Measurements from ENCODE around the gene NF1. TPM values are rescaled to one million over a fixed set of nuclear protein-coding genes. Genes with fewer than 3 reads are reported as not detected.

The NF1 gene
- total RNA-seq, 1 experiment from 2014 or later: 62.4 TPM

GRCh38 chr17:31318851-31319661, 224.3 kb downstream of the NF1 start:
- CTCF ChIA-PET: interaction anchor here (0.7 kb wide), 1 partner anchor 304 kb away, joined by 4 read pairs; no protein-coding TSS in a partner anchor
- no peak overlapping the region for H3K4me3 ChIP-seq (ENCODE audit: low read depth, low read length)
- H3K27ac Mint-ChIP-seq (ENCODE audit: unreplicated experiment): no peak overlapping the region
- no peak for DNase-seq
- H3K4me3 Mint-ChIP-seq (ENCODE audit: unreplicated experiment): no peak overlapping the region
- intact Hi-C loops (cut with micrococcal nuclease; ENCODE audit: unreplicated experiment): no loop called here
- H3K27me3 Mint-ChIP-seq (ENCODE audit: insufficient read depth, unreplicated experiment): no peaks in the 10 kb centered on the region
- H3K4me1 Mint-ChIP-seq (ENCODE audit: low read depth, unreplicated experiment): peaks cover 9% of the 10 kb centered on the region
- H3K4me1 ChIP-seq: no peaks in the 10 kb centered on the region
- no peaks in the 10 kb centered on the region for H3K36me3 Mint-ChIP-seq (ENCODE audit: insufficient read depth, unreplicated experiment)
- H3K9me3 Mint-ChIP-seq (ENCODE audit: unreplicated experiment): no peaks in the 10 kb centered on the region
- TF ChIP-seq CTCF (IDR thresholded peaks at IDR 0.05; ENCODE audit: insufficient read depth in 1 of 2, low read depth in 1 of 2, low read length in 1 of 2, severe bottlenecking in 1 of 2, unreplicated experiment in 1 of 2): no peak
- H3K36me3 ChIP-seq (ENCODE audit: control insufficient read depth, insufficient read depth, low read length): no peaks in the 10 kb centered on the region; the same call in 1 of the 2 replicates
- POLR2A ChIA-PET: no interaction called here
- no TSS peak for BruUV-seq (replicated peaks)
- H3K27me3 ChIP-seq (replicated peaks; ENCODE audit: control insufficient read depth, insufficient read depth, low read length): no peaks in the 10 kb centered on the region
- H3K9me3 ChIP-seq: no peaks in the 10 kb centered on the region

DNA sequence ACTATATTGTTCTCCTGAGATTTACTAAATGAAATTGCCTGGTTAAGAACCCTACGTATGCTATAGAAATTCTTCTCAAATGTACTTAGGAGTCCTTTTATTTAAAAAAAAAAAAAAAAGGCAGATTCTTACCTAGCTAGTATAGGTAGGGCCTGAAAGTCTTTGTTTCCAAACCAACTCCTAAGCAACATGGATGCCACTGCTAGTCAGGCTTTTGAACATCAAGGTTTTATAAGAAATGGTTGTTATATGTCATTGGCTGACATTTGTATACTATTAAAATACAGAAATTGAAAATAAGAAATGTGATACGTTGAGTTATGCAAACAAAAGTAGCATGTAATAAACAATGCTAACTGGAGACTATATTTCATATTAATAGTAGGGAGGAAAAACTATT, 225.5 kb downstream of the NF1 start:
- no peak overlapping the region for H3K4me3 ChIP-seq (ENCODE audit: low read depth, low read length)
- no peaks in the 10 kb centered on the region for H3K9me3 Mint-ChIP-seq (ENCODE audit: unreplicated experiment)
- H3K4me1 Mint-ChIP-seq (ENCODE audit: low read depth, unreplicated experiment): peaks cover 9% of the 10 kb centered on the region
- TF ChIP-seq CTCF (IDR thresholded peaks at IDR 0.05; ENCODE audit: insufficient read depth in 1 of 2, low read depth in 1 of 2, low read length in 1 of 2, severe bottlenecking in 1 of 2, unreplicated experiment in 1 of 2): no peak
- no peak overlapping the region for H3K4me3 Mint-ChIP-seq (ENCODE audit: unreplicated experiment)
- no peak for DNase-seq
- intact Hi-C loops (cut with micrococcal nuclease; ENCODE audit: unreplicated experiment): no loop called here
- no TSS peak for BruUV-seq (replicated peaks)
- ChIA-PET POLR2A (no interaction called here), CTCF (no interaction called here)
- H3K27me3 Mint-ChIP-seq (ENCODE audit: insufficient read depth, unreplicated experiment): no peaks in the 10 kb centered on the region
- no peaks in the 10 kb centered on the region for H3K36me3 Mint-ChIP-seq (ENCODE audit: insufficient read depth, unreplicated experiment)
- H3K36me3 ChIP-seq (ENCODE audit: control insufficient read depth, insufficient read depth, low read length): no peaks in the 10 kb centered on the region; the same call in 1 of the 2 replicates
- no peaks in the 10 kb centered on the region for H3K4me1 ChIP-seq
- no peaks in the 10 kb centered on the region for H3K27me3 ChIP-seq (replicated peaks; ENCODE audit: control insufficient read depth, insufficient read depth, low read length)
- H3K27ac Mint-ChIP-seq (ENCODE audit: unreplicated experiment): no peak overlapping the region
- no peaks in the 10 kb centered on the region for H3K9me3 ChIP-seq

DNA sequence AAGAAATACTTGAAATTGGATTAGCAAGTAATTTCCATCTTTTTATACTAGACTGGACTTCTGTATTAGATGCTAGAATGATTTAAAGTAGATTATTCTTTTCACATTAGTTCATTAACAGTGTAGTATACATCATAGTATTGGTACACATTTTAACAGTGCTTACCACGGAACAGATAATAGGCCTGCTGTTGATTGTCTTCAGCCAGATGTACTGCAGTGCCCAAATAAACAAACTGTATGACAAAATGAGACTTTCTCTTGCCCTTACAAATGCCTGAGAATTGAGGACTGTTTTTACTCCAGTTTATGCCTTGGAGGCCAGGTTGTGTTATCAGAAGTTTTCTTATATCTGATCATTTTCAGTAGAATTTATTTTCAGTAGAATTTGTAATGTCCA, 226.0 kb downstream of the NF1 start:
- Histone ChIP-seq H3K9me3 (no peaks in the 10 kb centered on the region), H3K4me3 (ENCODE audit: low read depth, low read length) (no peak overlapping the region), H3K36me3 (ENCODE audit: control insufficient read depth, insufficient read depth, low read length) (no peaks in the 10 kb centered on the region; the same call in 1 of the 2 replicates), H3K27me3 (replicated peaks; ENCODE audit: control insufficient read depth, insufficient read depth, low read length) (no peaks in the 10 kb centered on the region), H3K4me1 (no peaks in the 10 kb centered on the region)
- no peak for TF ChIP-seq CTCF (IDR thresholded peaks at IDR 0.05; ENCODE audit: insufficient read depth in 1 of 2, low read depth in 1 of 2, low read length in 1 of 2, severe bottlenecking in 1 of 2, unreplicated experiment in 1 of 2)
- ChIA-PET CTCF (no interaction called here), POLR2A (no interaction called here)
- no peak for DNase-seq
- Mint-ChIP-seq H3K9me3 (ENCODE audit: unreplicated experiment) (no peaks in the 10 kb centered on the region), H3K4me1 (ENCODE audit: low read depth, unreplicated experiment) (peaks cover 9% of the 10 kb centered on the region), H3K27me3 (ENCODE audit: insufficient read depth, unreplicated experiment) (no peaks in the 10 kb centered on the region), H3K4me3 (ENCODE audit: unreplicated experiment) (no peak overlapping the region), H3K27ac (ENCODE audit: unreplicated experiment) (no peak overlapping the region), H3K36me3 (ENCODE audit: insufficient read depth, unreplicated experiment) (peaks cover 1% of the 10 kb centered on the region)
- no TSS peak for BruUV-seq (replicated peaks)
- intact Hi-C loops (cut with micrococcal nuclease; ENCODE audit: unreplicated experiment): no loop called here

All from Caco-2 (cell line).